HCT116 (cell line): ENCODE results near the gene AGMAT. TPM values are rescaled to one million over a fixed set of nuclear protein-coding genes. Genes with fewer than 3 reads are reported as not detected.

Experiments
- ATAC-seq: fragments of 200-7000 bp; cut with Tn5 transposase; 2 replicates; pipeline ENCODE4 v1.9.1; 2020; ENCODE audit warnings: mild to moderate bottlenecking, moderate library complexity
- BruUV-seq: library from RNA; stranded (reverse); fragments of 400-500 nt; replicated peaks from 2 replicates; lab custom pipeline; 2021; lab: Mats Ljungman, UMichigan
- CTCF ChIA-PET: fragments of 300-600 bp; sonication (Branson Sonifier 250); formaldehyde crosslinking; loops from one replicate; lab custom pipeline; 2021; ENCODE audit warnings: antibody characterized with exemption; lab: Charles Lee
- POLR2A ChIA-PET: fragments of 300-600, 350-600 bp; sonication (Branson Sonifier 250); formaldehyde crosslinking; loops from one replicate; lab custom pipeline; 2021; ENCODE audit warnings: antibody characterized with exemption; lab: Charles Lee
- RAD21 ChIA-PET, 2 experiments: fragments of 300-600 bp; sonication (Branson Sonifier 250); formaldehyde crosslinking; loops; one replicate each; lab custom pipeline; 2023; ENCODE audit warnings: low total read pairs in 2 of 2; ENCODE audit not compliant: uncharacterized antibody in 2 of 2, unreplicated experiment in 2 of 2, low non-redundant PET in 1 of 2; lab: Charles Lee
- DNase-seq: peaks from one replicate; pipeline ENCODE4 v3.0.0-alpha.2; 2010; ENCODE audit warnings: low read depth, low spot score
- H2AFZ ChIP-seq: fragments of 200-600 bp; shearing (Covaris generic), sonication (generic); 2 replicates; pipeline ENCODE4 v1.6.1; 2017; ENCODE audit warnings: low read depth, mixed run types, mixed read lengths, antibody characterized with exemption, low read length; ENCODE audit not compliant: poor library complexity, severe bottlenecking
- H3K27ac ChIP-seq: 2 replicates; pipeline ENCODE4 v1.5.1; 2012; ENCODE audit warnings: low read depth, low read length
- H3K27me3 ChIP-seq: fragments of 200-600 bp; sonication (generic); 2 replicates; pipeline ENCODE4 v1.6.1; 2016; ENCODE audit warnings: mixed run types, low read length, mixed read lengths; ENCODE audit not compliant: insufficient read depth
- H3K36me3 ChIP-seq, 2 experiments: fragments of 200-500 bp in 1 of 2; fragments of 200-600 bp in 1 of 2; sonication (Bioruptor generic) in 1 of 2; sonication (generic) in 1 of 2; 2 replicates each; pipeline versions ENCODE4 v1.5.1 to v1.6.1; 2014 to 2016; ENCODE audit warnings: low read length in 2 of 2, inconsistent platforms in 1 of 2, mixed read lengths in 1 of 2, mixed run types in 1 of 2; ENCODE audit not compliant: insufficient read depth in 2 of 2, control insufficient read depth in 1 of 2
- H3K4me1 ChIP-seq, 2 experiments: fragments of 200-600 bp in 1 of 2; sonication (generic) in 1 of 2; 2 replicates each; pipeline versions ENCODE4 v1.5.1 to v1.6.1; 2012 to 2017; ENCODE audit warnings: low read length in 2 of 2, inconsistent platforms in 1 of 2, mild to moderate bottlenecking in 1 of 2, mixed read lengths in 1 of 2, mixed run types in 1 of 2, moderate library complexity in 1 of 2; ENCODE audit not compliant: insufficient read depth in 2 of 2, control insufficient read depth in 1 of 2
- H3K4me2 ChIP-seq: fragments of 200-600 bp; sonication (generic); 2 replicates; pipeline ENCODE4 v1.6.1; 2017; ENCODE audit warnings: mixed run types, low read length, mixed read lengths
- H3K4me3 ChIP-seq, 2 experiments: fragments of 200-600 bp in 1 of 2; sonication (generic) in 1 of 2; replicated peaks in 1 of 2; 2 replicates each; pipeline ENCODE4 v1.5.1; 2011 to 2016; ENCODE audit warnings: low read length in 2 of 2, control low read depth in 1 of 2, low read depth in 1 of 2, mild to moderate bottlenecking in 1 of 2, mixed read lengths in 1 of 2, mixed run types in 1 of 2
- H3K79me2 ChIP-seq: fragments of 200-600 bp; sonication (generic); 2 replicates; pipeline ENCODE4 v1.6.1; 2017; ENCODE audit warnings: mild to moderate bottlenecking, mixed run types, low read length, moderate library complexity, mixed read lengths; ENCODE audit not compliant: insufficient read depth
- H3K9ac ChIP-seq: fragments of 200-600 bp; sonication (generic); 2 replicates; pipeline ENCODE4 v1.6.1; 2016; ENCODE audit warnings: low read length, mixed read lengths
- H3K9me2 ChIP-seq: fragments of 200-600 bp; sonication (generic), shearing (Covaris generic); 2 replicates; pipeline ENCODE4 v1.6.1; 2017; ENCODE audit warnings: mixed run types, mild to moderate bottlenecking, moderate library complexity; ENCODE audit not compliant: insufficient read depth
- H3K9me3 ChIP-seq, 2 experiments: fragments of 200-500 bp in 1 of 2; fragments of 200-600 bp in 1 of 2; sonication (Bioruptor generic) in 1 of 2; sonication (generic) in 1 of 2; 2 replicates each; pipeline ENCODE4 v1.6.1; 2014 to 2017; ENCODE audit warnings: low read length in 2 of 2, mixed read lengths in 2 of 2, inconsistent platforms in 1 of 2, low read depth in 1 of 2, mild to moderate bottlenecking in 1 of 2, mixed run types in 1 of 2, moderate library complexity in 1 of 2; ENCODE audit not compliant: control insufficient read depth in 1 of 2, insufficient read depth in 1 of 2
- H4K20me1 ChIP-seq: fragments of 200-600 bp; sonication (generic), shearing (Covaris generic); 2 replicates; pipeline ENCODE4 v1.6.1; 2017; ENCODE audit warnings: mixed run types, mild to moderate bottlenecking, moderate library complexity; ENCODE audit not compliant: insufficient read depth
- CEBPB ChIP-seq: IDR thresholded peaks from 2 replicates; pipeline ENCODE4 v1.6.1; 2012; ENCODE audit warnings: low read depth
- EGR1 ChIP-seq: IDR thresholded peaks from 2 replicates; pipeline ENCODE4 v1.6.1; 2012; ENCODE audit warnings: low read depth
- ELF1 ChIP-seq: IDR thresholded peaks from 2 replicates; pipeline ENCODE4 v1.6.1; 2012; ENCODE audit warnings: low read depth, borderline replicate concordance
- EZH2 ChIP-seq: fragments of 200-600 bp; sonication (generic); IDR thresholded peaks from 2 replicates; pipeline ENCODE4 v1.6.1; 2017; ENCODE audit warnings: antibody characterized with exemption, mixed run types
- EZH2phosphoT487 ChIP-seq: fragments of 200-600 bp; IDR thresholded peaks from 2 replicates; pipeline ENCODE4 v1.6.1; 2018; ENCODE audit warnings: antibody characterized with exemption, borderline replicate concordance
- JUND ChIP-seq: IDR thresholded peaks from 2 replicates; pipeline ENCODE4 v1.6.1; 2012
- POLR2A ChIP-seq: IDR thresholded peaks from 2 replicates; pipeline ENCODE4 v1.7.0; 2011; ENCODE audit warnings: borderline replicate concordance; ENCODE audit not compliant: insufficient read depth, insufficient read length; ENCODE audit errors: extremely low read depth
- SP1 ChIP-seq: IDR thresholded peaks from 2 replicates; pipeline ENCODE4 v1.6.1; 2012; ENCODE audit warnings: low read depth
- ZFX ChIP-seq: fragments of 450-650 bp; IDR thresholded peaks from 2 replicates; pipeline ENCODE4 v1.6.1; 2017
- intact Hi-C: fragments of 100-400 bp; cut with micrococcal nuclease; formaldehyde crosslinking; loops from 2 replicates; pipeline ENCODE4 v1.10.0; 2022
- total RNA-seq: library from RNA; stranded (reverse); gene quantifications from one replicate; pipeline ENCODE4 v1.2.1, GENCODE V29; 2021; ENCODE audit not compliant: unreplicated experiment
- TF ChIP-seq, protein P1 (sequence below): IDR thresholded peaks from 2 replicates; pipeline ENCODE4 v1.6.1; 2012; ENCODE audit warnings: low read depth
- TF ChIP-seq, protein P2 (sequence below), 3 experiments: fragments of 200-600 bp in 1 of 3; sonication (generic) in 1 of 3; IDR thresholded peaks in 2 of 3; conservative IDR thresholded peaks in 1 of 3; 2 replicates each; pipeline ENCODE4 v1.5.1; 2012 to 2017; ENCODE audit warnings: low read depth in 2 of 3, low read length in 2 of 3, antibody characterized with exemption in 1 of 3, borderline replicate concordance in 1 of 3, control low read depth in 1 of 3, mild to moderate bottlenecking in 1 of 3, mixed read lengths in 1 of 3, mixed run types in 1 of 3, moderate library complexity in 1 of 3; ENCODE audit not compliant: insufficient read depth in 1 of 3

Gene AGMAT
- total RNA-seq, 1 experiment from 2014 or later: not detected

DNA sequence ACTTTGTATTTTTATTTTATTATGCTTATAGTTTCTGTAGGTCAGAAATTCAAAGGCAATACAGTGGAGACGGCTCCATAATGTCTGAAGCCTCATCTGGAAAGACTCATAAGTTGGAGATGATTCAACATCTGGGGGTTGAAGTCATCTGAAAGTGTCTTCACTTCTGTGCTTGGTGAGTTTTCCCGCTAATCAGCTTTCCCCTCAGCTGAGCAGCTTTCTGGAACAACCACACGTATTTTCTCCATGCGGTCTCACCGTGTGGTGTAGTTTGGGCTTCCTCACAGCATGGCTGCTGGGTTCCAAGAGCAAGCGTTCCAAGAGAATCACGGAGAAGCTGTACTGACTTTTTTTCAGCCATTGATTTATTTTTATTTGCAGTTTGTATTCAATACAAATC, 24.8 kb upstream of the AGMAT start (continued):
- TF ChIP-seq, protein P1, sequence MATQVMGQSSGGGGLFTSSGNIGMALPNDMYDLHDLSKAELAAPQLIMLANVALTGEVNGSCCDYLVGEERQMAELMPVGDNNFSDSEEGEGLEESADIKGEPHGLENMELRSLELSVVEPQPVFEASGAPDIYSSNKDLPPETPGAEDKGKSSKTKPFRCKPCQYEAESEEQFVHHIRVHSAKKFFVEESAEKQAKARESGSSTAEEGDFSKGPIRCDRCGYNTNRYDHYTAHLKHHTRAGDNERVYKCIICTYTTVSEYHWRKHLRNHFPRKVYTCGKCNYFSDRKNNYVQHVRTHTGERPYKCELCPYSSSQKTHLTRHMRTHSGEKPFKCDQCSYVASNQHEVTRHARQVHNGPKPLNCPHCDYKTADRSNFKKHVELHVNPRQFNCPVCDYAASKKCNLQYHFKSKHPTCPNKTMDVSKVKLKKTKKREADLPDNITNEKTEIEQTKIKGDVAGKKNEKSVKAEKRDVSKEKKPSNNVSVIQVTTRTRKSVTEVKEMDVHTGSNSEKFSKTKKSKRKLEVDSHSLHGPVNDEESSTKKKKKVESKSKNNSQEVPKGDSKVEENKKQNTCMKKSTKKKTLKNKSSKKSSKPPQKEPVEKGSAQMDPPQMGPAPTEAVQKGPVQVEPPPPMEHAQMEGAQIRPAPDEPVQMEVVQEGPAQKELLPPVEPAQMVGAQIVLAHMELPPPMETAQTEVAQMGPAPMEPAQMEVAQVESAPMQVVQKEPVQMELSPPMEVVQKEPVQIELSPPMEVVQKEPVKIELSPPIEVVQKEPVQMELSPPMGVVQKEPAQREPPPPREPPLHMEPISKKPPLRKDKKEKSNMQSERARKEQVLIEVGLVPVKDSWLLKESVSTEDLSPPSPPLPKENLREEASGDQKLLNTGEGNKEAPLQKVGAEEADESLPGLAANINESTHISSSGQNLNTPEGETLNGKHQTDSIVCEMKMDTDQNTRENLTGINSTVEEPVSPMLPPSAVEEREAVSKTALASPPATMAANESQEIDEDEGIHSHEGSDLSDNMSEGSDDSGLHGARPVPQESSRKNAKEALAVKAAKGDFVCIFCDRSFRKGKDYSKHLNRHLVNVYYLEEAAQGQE: no peak

DNA sequence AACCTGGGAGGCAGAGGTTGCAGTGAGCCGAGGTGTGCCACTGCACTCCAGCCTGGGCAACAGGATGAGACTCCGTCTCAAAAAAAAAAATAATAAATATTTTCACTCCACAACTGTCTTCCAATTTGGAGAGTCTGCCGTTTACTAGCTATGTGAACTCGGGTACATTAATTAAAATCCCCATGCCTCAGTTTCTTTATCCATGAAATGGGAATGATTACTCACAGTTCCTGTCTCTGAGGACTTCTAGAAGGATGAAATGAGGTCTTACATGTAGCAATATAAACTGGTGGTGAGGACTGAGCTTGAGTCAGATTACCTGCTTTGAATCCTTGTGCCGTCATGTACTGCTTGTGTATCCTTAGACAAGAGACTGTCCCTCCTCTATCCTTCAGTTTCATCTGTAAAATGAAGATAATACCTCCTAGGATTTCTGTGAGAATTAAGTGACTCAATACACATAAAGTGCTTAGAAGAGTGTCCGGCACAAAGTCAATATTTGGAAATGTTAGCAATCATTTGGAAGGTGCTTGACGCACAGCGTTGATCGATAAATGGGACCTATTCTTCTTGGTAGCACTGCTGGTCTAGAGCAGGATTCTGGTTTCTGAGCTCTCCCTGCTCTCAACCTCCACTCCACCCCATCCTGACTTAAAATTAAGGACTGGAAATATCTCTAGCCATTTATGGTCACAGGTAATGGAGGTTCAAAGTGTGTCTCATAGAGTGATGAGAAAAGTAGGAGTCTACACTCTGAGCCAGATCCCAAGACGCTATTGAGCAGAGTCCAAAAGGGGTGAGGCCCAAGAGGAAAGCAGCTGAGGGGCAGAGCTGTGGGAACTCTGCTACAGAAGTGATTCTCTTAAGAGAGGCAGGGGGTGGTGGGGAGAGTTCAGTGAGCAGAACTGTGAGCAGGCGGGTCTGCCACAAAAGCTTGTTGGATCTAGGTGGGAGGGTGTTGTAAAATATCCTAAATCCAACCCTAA, 20.8 kb upstream of the AGMAT start:
- Histone ChIP-seq H3K36me3 (no peaks in the 10 kb centered on the region), H3K4me2 (no peak overlapping the region), H3K79me2 (no peaks in the 10 kb centered on the region), H3K4me1 (no peaks in the 10 kb centered on the region), H3K27me3 (no peaks in the 10 kb centered on the region)
- DNase-seq: no peak
- POLR2A ChIA-PET: no interaction called here
- intact Hi-C loops: no loop called here
- TF ChIP-seq, protein P2, sequence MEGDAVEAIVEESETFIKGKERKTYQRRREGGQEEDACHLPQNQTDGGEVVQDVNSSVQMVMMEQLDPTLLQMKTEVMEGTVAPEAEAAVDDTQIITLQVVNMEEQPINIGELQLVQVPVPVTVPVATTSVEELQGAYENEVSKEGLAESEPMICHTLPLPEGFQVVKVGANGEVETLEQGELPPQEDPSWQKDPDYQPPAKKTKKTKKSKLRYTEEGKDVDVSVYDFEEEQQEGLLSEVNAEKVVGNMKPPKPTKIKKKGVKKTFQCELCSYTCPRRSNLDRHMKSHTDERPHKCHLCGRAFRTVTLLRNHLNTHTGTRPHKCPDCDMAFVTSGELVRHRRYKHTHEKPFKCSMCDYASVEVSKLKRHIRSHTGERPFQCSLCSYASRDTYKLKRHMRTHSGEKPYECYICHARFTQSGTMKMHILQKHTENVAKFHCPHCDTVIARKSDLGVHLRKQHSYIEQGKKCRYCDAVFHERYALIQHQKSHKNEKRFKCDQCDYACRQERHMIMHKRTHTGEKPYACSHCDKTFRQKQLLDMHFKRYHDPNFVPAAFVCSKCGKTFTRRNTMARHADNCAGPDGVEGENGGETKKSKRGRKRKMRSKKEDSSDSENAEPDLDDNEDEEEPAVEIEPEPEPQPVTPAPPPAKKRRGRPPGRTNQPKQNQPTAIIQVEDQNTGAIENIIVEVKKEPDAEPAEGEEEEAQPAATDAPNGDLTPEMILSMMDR (IDR thresholded peaks at IDR 0.05 in 2 of 3, conservative IDR thresholded peaks at IDR 0.05 in 1 of 3; ENCODE audit: borderline replicate concordance in 1 of 3, insufficient read depth in 1 of 3, low read depth in 2 of 3, low read length in 2 of 3): no peak
- TF ChIP-seq JUND: no peak
- TF ChIP-seq SP1: no peak
- TF ChIP-seq ZFX: no peak
- TF ChIP-seq POLR2A: no peak
- no peak for TF ChIP-seq ELF1
- no peak for TF ChIP-seq CEBPB
- TF ChIP-seq EZH2phosphoT487: no peak
- no peak for TF ChIP-seq EGR1
- TF ChIP-seq, protein P1: no peak
- TF ChIP-seq EZH2: no peak
- TF ChIP-seq, all 23 proteins: peak for 0
- H4K20me1 ChIP-seq: no peaks in the 10 kb centered on the region
- ATAC-seq: no peak
- H3K27ac ChIP-seq: no peak overlapping the region
- no peak overlapping the region for H3K4me3 ChIP-seq
- ChIA-PET RAD21 (no interaction called here), CTCF (no interaction called here)
- no peak overlapping the region for H3K9ac ChIP-seq
- H2AFZ ChIP-seq: no peak overlapping the region
- BruUV-seq: no TSS peak
- no peaks in the 10 kb centered on the region; a peak in 1 of 4 replicates for H3K9me3 ChIP-seq
- no peaks in the 10 kb centered on the region for H3K9me2 ChIP-seq
